ENCODE results near the gene TF.
"Not testable (repeated sequence)": the region's sequence is repeated elsewhere in the genome, so short reads cannot be mapped to it uniquely, and the experiment has no call there.

The TF gene

DNA sequence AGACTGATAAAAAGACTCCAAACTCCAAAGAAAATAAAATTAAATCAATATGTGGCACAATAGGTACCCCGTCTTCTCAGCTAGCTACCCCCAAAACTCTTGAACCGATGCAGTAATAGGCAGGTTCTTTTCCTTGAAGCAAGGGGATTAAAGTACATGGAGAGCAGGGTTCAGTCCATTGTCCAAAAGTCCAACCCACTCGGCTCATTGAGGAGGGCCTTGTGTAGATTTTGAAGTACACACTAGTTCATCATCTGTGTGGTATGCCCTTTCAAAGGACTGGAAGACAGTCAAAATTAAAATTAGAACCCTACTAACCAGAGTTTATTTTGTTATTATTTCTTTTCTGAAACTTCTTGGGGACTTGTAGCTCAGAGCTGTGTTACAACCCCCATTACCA is 23.3 kb downstream of the TF start:
- no peak for DNase-seq

DNA sequence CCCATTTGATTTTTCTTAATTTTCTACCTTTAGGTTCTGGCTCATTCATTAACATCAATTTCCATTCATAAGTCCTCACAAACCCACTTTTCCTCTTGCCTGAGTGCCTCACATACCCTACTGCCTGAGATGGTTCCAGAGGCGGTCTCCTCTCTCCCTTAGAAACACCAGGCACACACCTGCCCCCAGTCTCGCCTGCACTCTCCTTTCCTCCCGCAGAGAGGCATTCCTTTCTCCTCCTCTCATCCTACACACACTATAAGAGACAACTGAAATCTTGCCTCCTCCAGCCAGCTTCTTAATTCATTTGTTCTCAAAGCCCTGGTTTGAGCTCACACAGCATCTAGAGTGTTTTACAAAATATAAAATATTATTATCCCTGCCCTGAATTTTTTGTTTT is 27.5 kb downstream of the TF start:
- no peak for DNase-seq

DNA sequence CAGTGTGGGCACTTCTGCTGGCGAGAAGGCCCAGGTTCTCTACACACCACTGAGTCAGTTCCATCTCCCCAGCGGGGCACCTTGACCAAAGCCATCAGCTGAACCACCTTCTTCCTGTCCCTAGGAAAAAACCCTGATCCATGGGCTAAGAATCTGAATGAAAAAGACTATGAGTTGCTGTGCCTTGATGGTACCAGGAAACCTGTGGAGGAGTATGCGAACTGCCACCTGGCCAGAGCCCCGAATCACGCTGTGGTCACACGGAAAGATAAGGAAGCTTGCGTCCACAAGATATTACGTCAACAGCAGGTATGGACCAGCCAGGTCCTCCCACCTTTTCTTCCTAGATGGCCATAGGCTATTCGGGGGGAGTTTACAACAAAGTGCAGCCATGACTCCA is 29.1 kb downstream of the TF start:
- DNase-seq, result no peak

DNA sequence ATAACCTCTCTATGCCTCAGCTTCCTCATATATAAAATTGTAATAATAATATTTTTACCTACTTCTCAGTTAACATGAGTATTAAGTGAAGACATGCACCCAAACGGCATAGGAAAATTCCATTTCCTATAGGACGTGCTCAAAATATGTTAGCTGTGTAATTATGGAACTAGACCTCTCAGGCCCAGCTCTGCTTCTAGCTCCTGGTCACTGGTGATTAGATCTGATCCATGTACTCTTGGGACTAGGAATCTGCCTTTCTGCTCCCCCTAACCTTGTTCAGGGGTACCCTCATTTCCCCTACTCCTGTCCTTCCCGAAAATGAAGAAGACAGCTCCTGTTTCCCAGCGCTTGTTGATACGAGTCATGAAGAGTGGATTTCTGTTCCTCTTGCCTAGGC is 29.6 kb downstream of the TF start:
- DNase-seq, result no peak

DNA sequence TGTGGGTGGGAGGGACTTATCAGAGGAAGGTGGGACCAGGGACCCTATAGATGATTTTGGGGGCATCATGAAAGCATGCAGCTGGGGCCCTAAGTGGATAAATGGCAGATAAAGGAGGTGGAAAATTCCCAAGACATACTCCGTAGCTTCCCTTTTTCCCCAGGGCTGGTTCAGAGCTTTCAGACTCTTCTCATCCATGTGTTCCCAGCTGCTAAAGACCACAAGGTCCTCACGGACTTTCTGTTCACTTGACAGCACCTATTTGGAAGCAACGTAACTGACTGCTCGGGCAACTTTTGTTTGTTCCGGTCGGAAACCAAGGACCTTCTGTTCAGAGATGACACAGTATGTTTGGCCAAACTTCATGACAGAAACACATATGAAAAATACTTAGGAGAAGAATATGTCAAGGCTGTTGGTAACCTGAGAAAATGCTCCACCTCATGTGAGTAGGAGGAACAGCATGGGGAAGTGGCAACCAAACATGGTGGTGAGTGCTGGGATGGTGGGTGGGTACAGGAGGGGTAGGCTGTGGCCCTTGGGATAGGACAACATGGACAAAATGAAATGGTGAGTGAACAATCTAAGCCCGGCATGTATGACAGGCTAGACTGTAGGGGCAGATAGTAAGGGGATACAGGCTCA is 30.7 kb downstream of the TF start:
- DNase-seq, result no peak

DNA sequence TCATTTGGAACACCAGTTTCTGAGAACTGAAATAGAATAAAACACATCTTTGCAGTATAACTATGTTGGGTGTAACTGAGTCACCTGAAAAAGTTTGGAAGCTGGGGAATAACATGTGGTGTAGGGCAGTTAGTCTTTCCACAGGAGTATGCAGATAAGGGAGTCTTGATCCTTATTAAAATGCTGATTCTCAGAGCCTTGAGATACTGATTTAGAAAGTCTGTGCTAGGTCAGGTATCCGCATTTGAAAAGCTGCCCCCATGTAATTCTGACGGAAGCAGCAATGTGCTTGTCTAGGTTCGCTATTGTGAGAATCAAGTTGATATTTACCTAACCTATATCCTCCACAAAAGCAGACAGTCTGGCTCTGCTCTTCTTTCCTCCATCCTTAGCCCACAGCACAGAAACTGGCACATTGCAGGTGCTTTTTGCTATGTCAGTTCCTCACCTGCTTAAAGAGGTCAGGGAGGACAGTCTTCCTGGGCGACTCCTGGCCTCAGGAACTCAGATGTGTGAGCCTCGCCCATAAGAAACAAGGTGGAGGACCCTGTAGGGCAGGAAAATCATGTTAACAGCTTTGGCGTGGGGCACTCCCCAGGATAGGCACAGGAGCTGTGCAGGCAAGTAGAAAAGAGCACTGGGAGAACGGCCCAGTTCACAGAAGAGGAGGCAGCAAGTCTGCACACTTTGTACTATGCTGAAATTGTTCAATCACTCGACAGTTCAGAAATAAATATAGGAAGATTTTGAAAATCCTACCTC is 31.8 kb downstream of the TF start:
- DNase-seq, result no peak

DNA sequence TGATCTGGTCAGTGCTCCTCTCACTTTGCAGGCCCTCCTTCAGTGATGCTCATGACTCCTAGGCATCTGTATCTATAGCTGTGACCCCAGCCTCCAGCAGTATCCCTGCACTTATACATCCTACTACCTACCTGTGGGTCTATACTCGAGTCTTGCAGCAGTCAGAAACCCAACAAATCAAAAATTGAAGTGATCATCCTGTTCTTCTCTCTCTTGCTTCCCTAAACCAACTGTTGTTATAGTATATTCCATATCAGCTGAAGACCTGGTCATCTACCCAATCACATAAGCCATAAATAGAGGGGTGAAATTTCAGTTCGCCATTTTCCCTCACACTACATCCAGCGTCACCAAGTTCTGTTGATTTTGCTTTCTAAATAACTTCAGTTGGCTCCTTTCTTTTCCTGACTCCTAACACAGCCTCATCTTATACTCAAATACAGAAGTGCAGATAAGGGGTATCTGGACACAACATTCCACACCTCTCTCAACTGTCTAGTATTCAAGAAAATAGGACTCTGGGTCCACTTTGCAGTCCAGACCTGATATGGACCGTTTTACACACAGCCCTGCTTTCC is 33.5 kb downstream of the TF start:
- no peak for DNase-seq

DNA sequence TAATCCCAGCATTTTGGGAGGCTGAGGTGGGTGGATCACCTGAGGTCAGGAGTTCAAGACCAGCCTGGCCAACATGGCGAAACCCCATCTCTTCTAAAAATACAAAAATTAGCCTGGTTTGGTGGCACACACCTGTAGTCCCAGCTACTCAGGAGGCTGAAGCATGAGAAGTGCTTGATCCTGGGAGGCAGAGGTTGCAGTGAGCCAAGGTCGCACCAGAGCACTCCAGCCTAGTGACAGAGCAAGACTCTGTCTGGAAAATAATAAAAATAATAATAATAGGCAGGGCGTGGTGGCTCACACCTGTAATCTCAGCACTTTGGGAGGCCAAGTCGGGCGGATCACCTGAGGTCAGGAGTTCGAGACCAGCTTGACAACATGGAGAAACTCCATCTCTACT is 34.6 kb downstream of the TF start:
- not testable (repeated sequence) for DNase-seq

DNA sequence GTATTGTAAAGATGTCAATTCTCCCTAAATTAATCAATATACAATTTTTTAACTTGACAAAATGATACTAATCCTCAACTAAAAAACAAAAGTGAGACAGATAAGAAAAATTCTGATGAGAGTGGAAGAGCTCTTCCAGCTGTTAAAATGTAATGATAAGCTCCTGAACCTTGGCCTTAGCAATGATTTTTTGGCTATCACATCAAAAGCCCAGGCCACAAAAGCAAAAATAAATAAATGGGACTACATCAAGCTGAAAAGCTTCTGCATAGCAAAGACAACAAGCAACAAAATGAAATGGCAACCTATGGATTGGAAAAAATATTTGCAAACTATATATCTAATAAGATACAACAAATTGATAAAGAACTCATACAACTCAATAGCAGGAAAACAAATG is 35.4 kb downstream of the TF start:
- no peak for DNase-seq

DNA sequence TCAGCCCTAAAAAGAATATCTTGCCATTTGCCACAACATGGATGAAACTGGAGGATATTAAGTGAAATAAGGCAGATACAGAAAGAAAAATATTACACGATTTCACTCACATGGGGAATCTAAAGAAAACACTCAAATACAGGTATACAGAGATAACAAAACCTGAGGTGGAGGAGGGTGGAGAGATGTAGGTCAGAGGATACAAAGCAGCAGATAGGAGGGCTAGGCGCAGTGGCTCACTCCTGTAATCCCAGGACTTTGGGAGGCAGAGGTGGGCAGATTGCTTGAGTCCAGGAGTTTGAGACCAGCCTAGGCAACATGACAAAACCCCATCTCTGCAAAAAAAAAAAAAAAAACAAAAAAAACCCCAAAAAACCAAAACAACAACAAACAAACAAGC is 36.3 kb downstream of the TF start:
- no peak for DNase-seq

DNA sequence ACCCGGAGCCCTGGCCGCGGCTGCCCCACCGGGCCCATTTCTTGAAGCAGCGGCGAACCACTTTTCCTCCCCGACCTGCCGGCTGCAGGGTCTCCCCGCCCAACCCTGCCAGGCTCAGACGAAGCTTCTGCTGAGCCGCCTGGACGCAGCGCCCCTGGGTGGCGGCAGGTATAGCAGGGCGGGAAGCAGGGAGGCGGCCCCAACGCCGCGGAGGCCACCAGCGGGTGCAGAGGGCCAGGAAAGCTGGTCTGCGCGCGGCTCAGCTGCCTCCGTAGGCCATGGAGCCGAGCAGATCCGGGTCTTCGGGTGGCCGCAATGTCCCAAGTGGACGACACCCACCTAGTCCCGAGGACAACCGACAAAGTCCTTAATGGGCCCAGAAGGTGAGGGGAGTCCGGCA is 37.6 kb downstream of the TF start:
- no peak for DNase-seq

DNA sequence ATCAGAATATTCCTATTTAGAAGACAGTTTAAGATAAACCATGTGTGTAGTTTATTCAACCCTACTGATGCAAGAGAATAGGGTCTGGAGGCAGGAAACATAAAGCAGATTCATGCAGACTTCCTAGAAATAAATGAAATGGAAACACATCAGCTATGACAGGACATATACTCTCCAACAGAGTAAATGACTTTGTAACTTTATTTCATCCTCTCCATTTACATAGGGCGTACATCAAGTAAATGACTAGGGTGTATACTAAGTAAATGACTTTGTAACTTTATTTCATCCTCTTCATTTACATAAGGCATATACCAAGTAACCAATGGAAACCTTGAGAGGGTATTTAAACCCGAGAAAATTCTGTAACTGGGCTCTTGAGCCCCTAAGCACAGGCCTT is 41.8 kb downstream of the TF start:
- DNase-seq, result no peak

DNA sequence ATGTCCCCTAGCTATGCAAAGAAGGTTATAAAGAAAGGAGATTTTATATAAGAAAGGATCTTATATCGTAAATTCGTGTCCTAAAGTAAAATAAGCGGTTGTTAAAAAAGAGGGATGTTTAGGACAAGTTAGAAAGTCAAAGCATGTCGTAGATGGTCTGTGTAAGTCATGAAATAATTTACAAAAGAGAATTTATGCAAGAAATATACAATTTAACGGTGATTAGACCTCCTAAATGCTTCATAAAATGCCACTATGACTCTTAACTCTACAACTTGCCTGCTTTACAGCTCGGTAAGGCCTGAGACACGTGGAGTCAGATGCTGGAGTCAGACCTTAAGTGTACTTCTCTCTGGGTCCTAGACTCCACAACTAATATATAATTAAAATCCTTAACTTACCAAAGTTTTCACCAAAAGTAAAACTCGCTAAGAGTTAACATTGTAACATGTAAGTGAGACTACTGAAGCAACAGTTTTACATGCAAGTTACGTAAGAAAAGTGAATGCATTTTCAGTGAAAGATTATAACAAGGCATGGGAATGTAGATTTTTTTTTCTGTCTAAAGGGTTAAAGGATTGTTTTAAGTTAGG is 46.1 kb downstream of the TF start:
- no peak for DNase-seq

DNA sequence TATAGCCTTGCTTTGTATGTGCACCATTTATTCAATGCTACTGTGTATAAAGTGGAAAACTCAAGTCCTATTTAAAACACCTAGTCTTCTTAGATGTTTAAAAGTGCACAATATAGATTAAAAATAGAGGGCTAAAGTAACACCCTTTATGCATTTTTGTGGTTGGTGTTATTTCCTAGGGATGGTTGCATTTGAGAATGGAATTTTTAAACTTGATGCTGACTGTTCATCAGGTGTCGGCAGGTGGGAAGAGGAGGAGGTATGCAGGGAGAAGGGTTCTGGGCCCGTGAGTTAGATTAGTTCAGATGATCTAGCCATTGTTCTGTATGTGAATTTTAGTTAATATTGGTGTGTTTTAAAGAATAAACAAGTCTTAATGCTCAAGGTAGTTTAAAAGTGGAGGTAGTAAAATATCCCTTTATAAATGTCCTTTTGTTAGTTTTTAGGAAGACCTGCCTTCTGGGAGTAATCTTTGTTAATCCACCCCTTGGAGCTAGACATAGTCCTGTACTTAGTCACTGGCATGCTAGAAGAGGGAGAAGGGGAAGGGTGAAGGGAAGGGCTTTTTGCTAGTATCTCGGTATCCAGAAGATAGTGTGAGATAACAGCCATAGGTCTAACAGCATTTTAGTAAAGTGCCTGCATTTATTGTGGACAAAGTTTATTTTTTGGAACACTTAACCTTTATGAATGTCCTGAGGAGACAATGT is 51.4 kb downstream of the TF start:
- no peak for DNase-seq

DNA sequence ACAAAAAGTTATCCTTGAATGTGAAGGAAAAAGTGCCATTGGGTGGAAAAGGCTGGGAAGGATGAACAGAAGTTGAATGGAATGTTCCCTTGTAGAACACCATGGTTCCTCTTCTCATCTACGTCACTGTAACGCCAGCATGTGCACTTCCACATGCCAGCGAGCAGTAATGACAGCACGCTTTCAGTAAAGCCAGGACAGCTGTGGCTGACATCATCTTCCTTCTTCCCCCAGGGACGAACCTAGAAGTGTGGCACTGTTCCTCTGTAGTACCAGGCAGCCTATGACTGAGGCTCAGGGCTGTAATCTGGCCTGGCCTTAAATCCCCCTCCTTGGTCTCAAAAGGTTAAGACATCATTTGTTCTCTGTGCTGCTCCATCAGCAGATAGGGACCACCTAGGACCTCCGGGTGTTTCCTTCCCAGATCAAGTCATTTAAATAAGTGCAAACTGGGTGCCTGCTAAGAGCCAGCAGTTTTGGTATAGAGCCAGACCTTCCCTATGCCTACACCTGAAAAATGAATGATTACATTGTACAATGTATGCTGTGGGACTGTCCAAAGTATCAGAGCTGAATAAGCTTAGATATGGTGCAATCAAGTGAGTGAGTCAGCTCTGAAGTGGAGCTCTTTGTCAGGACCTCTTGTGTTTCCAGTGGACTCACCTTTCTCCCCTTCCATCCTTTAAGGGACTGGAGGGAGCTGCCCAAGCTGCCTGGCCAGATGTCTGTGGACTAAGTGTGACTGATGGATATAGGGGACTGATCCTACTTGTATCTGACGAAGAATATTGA is 53.8 kb downstream of the TF start:
- no peak for DNase-seq

DNA sequence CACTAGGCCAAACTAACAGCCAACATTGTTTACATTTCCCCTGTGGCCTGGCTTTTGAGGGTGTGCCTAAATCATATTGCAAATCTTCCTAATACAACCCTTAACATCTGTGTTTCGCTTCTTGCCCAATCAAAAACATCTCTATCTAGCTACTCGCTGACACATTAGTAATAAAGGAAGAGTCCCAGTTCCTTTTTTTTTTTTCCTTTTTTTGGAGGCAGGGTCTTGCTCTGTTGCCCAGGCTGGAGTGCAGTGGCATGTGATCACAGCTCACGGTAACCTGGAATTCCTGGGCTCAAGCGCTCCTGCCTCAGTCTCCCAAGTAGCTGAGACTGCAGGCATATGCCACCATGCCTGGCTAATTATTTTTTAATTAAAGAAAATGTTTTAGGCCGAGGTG is 57.3 kb downstream of the TF start:
- DNase-seq, result no peak

DNA sequence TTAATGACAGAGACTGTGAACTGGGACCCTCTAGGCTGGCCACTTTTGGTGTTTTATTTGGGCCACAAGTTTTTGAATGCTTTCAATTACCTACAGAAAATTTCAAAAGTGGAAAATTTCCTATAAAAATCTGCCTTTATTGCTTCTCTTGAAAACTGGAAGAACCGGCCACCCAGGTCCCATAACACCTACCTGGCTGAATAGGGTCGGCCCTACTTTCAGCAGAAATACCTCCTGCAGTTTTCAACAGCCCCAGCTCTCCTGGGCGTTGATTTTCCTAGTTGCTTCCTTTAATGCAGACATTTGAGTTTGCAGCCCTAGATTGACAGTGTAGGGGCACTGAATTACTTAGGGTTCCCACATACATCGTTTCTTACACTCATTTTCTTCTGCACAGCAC is 58.7 kb downstream of the TF start:
- no peak for DNase-seq

DNA sequence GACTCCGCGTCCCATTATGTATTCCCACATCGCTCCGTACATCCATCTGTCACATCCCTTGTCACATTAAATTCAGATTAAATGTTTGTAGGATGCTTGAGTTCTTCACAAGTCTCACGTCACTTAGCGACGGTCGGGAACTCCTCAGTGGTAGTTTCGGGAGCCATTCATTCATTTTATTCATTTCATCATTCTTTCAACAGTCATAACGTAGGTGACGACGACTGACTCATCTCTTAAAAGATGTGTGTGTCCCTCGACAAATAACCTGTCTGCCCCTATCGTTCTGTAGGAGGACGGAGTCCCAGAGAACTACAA is 59.1 kb downstream of the TF start:
- no peak for DNase-seq

DNA sequence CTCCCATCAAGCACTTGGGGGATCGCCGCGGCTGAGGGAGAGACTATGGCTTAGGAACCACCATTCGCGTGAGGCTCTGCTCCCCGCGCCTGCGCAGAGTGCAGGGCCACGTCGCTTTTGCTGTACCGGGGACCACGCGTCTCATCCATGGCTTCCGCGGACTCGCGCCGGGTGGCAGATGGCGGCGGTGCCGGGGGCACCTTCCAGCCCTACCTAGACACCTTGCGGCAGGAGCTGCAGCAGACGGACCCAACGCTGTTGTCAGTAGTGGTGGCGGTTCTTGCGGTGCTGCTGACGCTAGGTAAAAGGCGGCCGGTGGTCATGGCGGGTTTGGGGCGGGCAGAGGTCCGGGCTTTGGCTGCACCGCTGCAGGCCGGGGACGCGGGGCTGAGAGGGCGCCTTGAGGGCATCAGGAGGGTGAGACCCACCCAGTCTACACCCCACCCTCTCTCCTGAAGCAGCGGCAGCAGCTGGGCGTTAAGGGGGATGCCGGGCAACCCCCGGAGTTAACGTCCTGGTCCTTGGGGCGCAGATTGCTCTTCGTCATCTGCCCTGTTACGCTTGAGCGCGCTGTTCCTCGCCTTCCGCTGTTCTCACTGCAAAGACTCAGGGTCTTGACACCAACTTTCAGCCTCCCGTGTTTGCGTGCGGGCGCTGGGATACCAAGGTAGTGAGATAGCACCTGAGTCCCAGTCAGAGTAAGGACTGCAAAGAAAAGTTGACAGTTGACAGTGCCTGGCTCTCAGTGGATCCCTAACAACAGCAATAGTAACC is 59.7 kb downstream of the TF start, which contains the start of gene SRPRB:
TSS of gene SRPRB (plus strand) at position 114 of the 774 bp plus-strand sequence. CDS start at position 148, 34 bp downstream.
- DNase-seq, result peak; percentile 65

DNA sequence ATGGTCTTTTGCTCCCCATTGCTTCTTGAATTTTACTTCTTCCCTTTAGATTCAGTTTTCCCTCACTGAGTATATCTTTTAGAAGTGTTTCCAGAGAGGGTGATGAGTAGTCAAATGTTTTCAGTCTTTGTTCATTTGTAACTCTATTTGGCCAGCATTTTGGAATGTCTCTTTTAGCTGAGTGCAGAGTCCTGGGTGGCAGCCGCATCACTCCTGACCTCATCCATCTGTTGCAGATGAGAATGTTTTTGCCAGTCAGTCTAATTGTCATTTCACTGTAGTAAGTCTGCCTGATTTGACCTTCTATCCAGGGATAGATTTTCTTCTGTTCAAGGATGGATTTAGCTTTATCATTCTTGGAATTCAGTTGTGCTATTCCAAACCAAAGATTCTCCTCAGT is 66.7 kb downstream of the TF start:
- no peak for DNase-seq

DNA sequence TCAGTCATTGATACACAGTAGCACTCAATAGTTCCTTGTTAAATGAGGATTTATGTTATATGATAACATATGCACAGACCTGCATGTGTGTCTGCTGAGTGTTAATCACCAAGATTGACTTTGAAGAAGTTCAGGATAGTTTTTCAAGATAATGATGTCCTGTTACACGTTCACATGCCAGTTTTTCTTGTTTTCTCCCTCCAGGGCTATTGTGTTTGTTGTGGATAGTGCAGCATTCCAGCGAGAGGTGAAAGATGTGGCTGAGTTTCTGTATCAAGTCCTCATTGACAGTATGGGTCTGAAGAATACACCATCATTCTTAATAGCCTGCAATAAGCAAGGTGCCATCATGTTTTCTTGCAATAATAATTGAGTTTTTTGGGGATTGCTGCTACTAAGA is 69.2 kb downstream of the TF start:
- no peak for DNase-seq

DNA sequence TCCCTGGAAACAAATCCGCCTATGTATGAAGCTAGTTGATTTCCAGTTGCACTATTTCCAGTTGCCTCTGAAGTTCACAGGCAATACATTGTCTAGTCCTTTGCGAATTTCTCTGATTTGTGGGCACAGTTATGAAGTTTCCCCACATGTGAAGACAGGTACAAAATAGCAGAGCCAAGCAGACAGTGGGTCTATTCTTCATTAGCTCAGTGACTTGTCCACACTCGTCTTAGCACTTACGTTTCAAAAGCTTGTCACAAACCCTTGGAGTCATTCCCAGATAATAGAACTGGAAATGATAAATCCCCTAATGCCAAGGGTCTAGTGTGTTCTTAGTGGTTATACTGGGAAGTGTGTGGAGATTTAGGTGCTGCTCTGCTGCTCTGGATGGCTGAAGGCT is 73.9 kb downstream of the TF start:
- no peak for DNase-seq
